ENCODE measurements around the gene GSE1.

GSE1 gene

DNA sequence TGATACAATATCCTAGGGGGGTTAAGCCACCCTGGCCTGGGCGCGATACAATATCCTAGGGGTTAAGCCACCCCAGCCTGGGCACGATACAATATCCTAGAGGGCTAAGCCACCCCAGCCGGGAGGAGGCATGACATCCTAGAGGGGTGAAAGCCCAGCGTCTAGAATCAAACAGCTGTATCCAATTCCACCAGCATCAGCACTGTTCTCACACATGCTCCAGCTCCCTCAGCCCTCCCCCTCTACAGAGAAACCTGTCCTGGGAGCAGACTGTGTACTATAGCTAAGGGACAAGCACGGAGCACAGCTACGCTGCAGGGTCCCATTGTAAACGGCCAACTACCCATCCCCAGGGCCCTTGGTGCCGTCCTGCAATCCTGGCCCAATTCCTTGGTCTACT is 69.4 kb downstream of the GSE1 start:
- Histone ChIP-seq H3K9me3 (ENCODE audit: low read length) (no peaks in the 10 kb centered on the region), H3K4me3 (ENCODE audit: low read length) (no peak overlapping the region), H3K4me1 (ENCODE audit: insufficient read depth, low read length) (peaks cover 12% of the 10 kb centered on the region), H3K36me3 (ENCODE audit: insufficient read depth, low read length) (peaks cover 54% of the 10 kb centered on the region), H2AFZ (ENCODE audit: low read depth, low read length) (no peak overlapping the region), H3K27me3 (ENCODE audit: insufficient read depth, low read length) (no peaks in the 10 kb centered on the region)

DNA sequence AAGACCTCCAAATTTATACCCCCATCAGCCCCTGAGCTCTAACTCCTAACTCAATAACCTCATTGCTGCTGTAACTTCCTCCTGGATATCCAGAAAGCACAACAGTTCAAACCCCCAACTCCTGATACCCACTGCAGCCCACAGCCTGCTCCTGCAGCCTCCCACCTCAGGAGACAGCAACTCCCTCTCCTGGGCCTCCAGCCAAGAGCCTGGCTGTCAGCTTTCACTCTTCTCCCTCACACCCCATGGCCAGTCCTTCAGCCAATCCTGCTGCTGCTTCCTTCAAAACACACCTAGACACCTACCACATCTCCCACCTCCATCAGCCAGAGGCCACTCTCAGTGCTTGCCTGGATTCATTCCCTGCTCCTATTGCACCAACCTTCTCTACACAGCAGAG is 70.2 kb downstream of the GSE1 start:
- Histone ChIP-seq H3K9me3 (ENCODE audit: low read length) (no peaks in the 10 kb centered on the region), H3K27me3 (ENCODE audit: insufficient read depth, low read length) (no peaks in the 10 kb centered on the region), H2AFZ (ENCODE audit: low read depth, low read length) (no peak overlapping the region), H3K4me1 (ENCODE audit: insufficient read depth, low read length) (peaks cover 20% of the 10 kb centered on the region), H3K36me3 (ENCODE audit: insufficient read depth, low read length) (peaks cover 46% of the 10 kb centered on the region), H3K4me3 (ENCODE audit: low read length) (no peak overlapping the region)

DNA sequence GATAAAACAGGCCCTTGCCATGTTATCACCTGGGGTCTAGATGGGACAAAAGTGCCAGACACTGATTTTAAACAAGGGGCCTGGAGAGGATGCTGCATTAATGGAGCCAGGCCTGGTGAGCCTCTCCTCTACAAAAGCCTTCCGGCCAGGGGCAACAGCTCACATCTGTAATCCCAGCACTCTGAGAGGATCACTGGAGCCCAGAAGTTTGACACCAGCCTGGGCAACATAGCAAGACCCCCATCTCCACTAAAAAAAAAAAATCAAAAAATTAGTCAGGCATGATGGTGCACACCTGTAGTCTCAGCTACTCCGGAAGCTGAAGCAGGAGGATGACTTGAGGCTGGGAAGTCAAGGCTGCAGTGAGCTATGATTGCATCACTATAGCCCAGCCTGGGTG is 72.1 kb downstream of the GSE1 start:
- Histone ChIP-seq H3K9me3 (ENCODE audit: low read length) (no peaks in the 10 kb centered on the region), H3K4me3 (ENCODE audit: low read length) (no peak overlapping the region), H3K27me3 (ENCODE audit: insufficient read depth, low read length) (no peaks in the 10 kb centered on the region), H3K4me1 (ENCODE audit: insufficient read depth, low read length) (peaks cover 26% of the 10 kb centered on the region), H3K36me3 (ENCODE audit: insufficient read depth, low read length) (peaks cover 29% of the 10 kb centered on the region), H2AFZ (ENCODE audit: low read depth, low read length) (no peak overlapping the region)

DNA sequence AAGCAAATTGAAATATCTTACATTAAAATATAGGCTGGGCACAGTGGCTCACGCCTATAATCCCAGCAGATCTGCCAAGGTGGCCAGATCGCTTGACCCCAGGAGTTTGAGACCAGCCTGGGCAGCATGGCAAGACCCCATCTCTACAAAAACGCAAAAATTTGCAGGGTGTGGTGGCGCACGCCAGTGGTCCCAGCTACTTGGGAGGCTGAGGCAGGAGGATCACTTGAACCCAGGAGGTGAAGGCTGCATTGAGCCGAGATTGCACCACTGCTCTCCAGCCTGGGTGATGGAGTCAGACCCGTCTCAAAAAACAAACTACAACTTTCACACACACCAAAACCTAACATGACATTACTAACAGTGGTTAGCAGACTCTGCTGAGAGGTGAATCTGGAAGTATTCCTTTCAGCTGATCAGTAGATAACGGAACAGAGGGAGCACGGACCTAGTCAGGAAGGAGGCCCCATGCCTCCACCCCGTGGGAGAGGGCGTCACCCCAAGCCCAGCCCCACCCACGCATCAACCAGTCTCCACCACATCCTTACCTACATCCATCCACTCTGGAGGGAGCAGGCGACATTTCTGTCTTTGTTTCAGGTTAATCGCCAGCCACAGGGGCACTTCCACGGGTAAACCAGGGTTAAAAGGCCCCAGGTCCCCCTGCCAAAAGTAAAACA is 73.9 kb downstream of the GSE1 start:
- Histone ChIP-seq H3K4me3 (ENCODE audit: low read length) (peak overlapping the region; percentile 99), H3K27me3 (ENCODE audit: insufficient read depth, low read length) (no peaks in the 10 kb centered on the region), H3K4me1 (ENCODE audit: insufficient read depth, low read length) (peaks cover 26% of the 10 kb centered on the region), H3K9me3 (ENCODE audit: low read length) (no peaks in the 10 kb centered on the region), H3K36me3 (ENCODE audit: insufficient read depth, low read length) (peaks cover 13% of the 10 kb centered on the region), H2AFZ (ENCODE audit: low read depth, low read length) (no peak overlapping the region)

DNA sequence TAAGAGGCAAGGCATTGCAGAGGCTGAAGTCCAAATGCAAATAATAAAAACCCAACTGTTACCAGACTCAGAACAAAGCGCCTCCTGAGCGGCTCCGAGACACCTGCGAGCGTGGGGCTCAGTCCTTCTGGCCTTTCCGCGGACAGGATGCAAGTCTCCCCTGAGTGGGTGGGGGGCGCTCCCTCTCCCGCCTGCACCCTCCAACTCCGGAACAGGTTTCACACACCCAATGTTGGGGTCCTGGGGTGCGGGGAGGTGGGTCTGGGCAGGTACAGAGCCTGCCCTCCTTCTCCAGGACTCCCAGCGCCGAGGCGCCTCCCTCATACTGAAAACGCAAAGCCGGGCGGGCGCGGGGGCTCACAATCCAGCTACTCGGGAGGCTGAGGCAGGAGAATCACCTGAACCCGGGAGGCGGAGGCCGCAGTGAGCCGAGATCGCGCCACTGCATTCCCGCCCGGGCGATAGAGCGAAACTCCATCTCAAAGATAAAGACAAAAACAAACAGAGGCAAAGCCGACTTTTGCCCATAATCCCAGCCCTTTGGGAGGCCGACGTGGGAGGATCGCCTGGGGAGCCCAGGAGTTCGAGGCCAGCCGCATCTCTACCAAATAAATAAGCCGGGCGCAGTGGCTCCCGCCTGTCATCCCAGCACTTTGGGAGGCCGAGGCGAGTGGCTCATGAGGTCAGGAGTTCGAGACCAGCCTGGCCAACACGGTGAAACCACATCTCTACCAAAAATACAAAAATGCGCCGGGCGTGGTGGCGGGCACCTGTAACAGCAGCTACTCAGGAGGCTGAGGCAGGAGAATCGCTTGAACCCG is 74.7 kb downstream of the GSE1 start:
- Histone ChIP-seq H3K4me1 (ENCODE audit: insufficient read depth, low read length) (peaks cover 26% of the 10 kb centered on the region), H3K9me3 (ENCODE audit: low read length) (no peaks in the 10 kb centered on the region), H3K4me3 (ENCODE audit: low read length) (peak overlapping the region; percentile 99), H3K36me3 (ENCODE audit: insufficient read depth, low read length) (peaks cover 13% of the 10 kb centered on the region), H2AFZ (ENCODE audit: low read depth, low read length) (no peak overlapping the region), H3K27me3 (ENCODE audit: insufficient read depth, low read length) (no peaks in the 10 kb centered on the region)

DNA sequence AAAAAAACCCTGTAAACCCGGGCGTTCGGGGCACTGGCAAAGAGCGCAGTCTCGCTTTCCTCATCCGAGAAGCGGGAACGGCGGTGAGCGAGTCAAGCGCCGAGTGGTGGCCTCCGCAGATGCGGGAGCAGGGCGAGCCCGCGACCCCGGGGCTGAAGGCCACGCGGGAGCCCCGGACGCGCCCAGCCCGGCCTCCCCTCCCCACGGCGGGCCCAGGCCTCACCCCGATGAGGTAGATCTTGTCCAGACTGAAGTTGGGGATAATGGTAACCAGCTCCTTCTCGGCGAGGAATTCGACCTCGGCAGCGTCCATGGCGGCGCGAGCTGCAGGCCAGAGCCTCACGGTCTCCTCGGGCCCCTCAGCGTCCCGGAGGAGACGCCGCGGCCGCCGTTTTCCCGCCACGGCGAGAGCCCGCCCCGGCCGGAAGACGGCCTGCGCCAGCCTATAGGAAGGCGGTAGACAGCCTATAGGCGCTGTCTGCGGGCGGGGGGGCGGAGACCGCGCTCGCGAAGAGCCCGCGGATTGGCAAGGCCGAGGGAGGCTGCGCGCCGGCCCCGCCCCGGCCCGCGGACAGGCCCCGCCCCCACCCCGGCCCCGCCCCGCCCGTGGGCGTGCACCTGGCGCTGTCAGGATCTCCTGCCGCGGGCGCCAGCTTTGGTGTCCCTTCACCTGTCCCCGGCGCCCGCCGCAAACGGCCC is 75.6 kb downstream of the GSE1 start, which contains the start of gene GINS2:
GINS2 (minus strand) TSS at position 369 of the 699 bp plus-strand sequence; CDS start at position 313, 56 bp downstream.
- peaks cover 22% of the 10 kb centered on the region for H3K4me1 ChIP-seq (ENCODE audit: insufficient read depth, low read length)
- peak within 1 kb of the TSS; percentile 99 for H3K4me3 ChIP-seq (ENCODE audit: low read length)
- no peaks in the 10 kb centered on the region for H3K27me3 ChIP-seq (ENCODE audit: insufficient read depth, low read length)
- H2AFZ ChIP-seq (ENCODE audit: low read depth, low read length) = peak within 1 kb of the TSS; percentile 69
- no peaks in the 10 kb centered on the region for H3K9me3 ChIP-seq (ENCODE audit: low read length)
- peaks cover 10% of the 10 kb centered on the region for H3K36me3 ChIP-seq (ENCODE audit: insufficient read depth, low read length)

DNA sequence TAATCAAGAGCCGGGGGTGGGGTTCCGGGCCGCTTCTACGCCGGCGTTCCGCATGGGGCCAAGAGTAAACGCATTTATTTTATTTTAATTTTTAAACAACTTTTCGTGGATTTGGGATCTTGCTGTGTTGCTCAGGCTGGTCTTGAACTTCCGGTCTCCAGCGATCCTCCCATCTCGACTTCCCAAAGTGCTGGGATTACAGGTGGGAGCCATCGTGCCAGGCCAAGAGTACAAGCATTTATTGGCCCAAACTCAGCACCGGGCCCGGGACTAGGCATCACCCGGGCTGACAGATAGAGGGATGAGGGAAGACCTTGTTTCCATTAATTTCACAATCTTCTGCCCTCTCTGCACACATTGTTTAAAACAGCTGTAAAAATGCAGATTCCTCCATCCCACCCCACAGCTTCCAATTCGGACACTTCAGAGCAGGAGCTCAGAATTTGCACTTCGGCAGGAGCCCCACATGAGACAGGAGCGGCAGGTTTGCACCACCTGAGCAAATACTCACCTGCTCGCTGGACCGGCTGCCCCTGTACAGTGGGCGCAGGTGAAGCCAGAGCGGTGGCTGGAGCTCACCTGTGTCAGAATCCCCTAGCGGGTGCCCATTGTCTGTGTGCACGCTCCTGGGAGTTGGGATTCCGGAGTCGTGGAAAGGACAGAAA is 76.3 kb downstream of the GSE1 start:
- peaks cover 9% of the 10 kb centered on the region for H3K36me3 ChIP-seq (ENCODE audit: insufficient read depth, low read length)
- H3K4me3 ChIP-seq (ENCODE audit: low read length) = peak overlapping the region; percentile 45
- H3K4me1 ChIP-seq (ENCODE audit: insufficient read depth, low read length) = peaks cover 22% of the 10 kb centered on the region
- H2AFZ ChIP-seq (ENCODE audit: low read depth, low read length) = peak overlapping the region; percentile 58
- H3K9me3 ChIP-seq (ENCODE audit: low read length) = no peaks in the 10 kb centered on the region
- H3K27me3 ChIP-seq (ENCODE audit: insufficient read depth, low read length) = no peaks in the 10 kb centered on the region

DNA sequence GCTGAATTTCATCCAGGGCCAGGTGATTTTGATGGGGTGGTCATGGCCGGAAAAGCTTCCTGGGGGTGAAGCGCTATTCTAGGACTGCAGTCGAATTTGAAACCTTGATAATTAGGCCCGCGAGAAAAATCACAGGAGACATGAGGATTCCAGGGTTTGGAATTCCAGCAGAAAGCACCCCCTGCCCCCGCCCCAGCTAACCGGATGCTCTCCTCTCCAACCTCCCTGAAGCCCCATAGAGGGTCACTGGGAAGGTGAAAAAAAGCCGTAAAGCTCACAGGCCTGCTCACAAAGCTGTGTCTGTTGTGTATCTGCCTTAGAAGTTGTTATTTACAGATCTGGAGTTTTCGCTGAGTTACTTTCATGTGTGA is 76.8 kb downstream of the GSE1 start:
- no peak overlapping the region for H3K4me3 ChIP-seq (ENCODE audit: low read length)

DNA sequence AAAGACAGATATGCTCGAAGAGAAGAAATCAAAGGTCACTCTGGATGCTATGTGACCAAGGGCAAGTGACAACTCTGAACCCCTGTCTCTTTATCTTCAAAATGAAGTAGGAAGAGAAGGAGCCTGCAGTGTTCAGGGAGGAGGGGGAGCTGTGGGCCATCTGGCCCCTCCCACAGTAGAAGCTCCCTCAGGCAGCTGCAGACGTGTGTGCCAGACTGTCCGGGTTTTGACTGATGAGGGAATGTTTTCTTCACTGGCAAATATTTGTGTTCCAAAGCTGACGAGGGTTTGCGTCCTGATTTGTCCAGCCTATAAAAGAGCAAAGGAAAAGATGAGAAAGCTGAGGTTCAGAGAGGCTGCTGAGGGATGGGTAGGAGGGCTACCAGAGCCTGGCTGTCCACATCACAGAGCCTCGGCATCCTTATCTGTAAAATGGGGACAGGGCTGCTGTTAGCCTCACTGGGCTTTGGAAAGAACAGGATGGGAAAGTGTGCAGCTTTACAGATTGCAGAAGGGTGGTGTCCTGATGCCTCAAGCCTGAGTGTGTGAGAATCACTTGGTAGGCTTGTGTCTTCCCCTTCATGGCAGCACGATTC is 77.4 kb downstream of the GSE1 start:
- H3K36me3 ChIP-seq (ENCODE audit: insufficient read depth, low read length) = peaks cover 6% of the 10 kb centered on the region
- no peaks in the 10 kb centered on the region for H3K9me3 ChIP-seq (ENCODE audit: low read length)
- no peak overlapping the region for H3K4me3 ChIP-seq (ENCODE audit: low read length)

More for the DNA sequence above, 76.8 kb downstream of the GSE1 start:
- Histone ChIP-seq H3K9me3 (ENCODE audit: low read length) (no peaks in the 10 kb centered on the region), H3K36me3 (ENCODE audit: insufficient read depth, low read length) (peaks cover 6% of the 10 kb centered on the region), H3K27me3 (ENCODE audit: insufficient read depth, low read length) (no peaks in the 10 kb centered on the region), H3K4me1 (ENCODE audit: insufficient read depth, low read length) (peaks cover 22% of the 10 kb centered on the region), H2AFZ (ENCODE audit: low read depth, low read length) (no peak overlapping the region)

DNA sequence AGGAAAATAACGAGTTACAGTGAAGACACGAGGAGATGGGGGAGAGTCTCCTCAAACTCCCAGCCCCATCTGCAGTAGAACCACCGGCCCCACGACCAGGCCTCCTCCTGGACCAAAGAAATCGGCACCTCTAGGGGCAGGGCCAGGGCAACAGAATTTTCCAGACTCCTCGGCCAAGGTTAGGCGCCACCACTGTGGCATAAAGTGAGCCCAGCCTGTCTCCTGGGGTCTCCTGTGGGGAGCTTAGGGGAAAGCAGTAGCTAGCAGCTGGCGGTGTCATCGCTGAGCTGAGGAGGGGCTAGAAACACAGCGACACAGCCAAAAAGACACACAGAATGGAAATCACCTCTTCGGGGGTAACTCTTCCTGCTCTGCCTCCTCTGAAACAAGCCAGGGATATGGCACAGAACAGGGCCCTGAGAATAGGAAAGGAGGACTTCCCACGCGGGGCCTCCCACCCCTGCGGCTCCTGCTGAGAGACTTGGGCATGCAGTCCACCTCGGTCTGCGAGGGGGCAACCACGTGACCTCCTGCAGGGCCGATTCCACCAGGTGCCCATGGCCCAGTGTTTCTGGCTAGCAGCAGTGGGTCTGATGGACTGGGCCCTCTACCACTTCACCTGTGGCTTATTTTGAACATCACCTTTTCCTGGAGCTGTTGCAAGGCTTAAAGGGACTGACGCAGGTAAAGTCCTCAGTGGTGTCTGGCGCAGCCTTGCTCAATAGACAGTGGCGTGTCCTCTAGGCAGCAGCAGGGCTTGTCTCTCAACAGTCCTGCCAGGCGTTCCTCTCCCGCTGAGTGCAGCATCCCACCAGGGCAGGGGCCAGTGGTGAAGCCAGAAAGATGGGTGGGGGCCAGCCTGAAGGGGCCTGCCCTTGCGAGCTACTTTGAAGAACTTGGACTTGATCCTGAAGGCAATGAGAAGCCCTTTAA is 82.3 kb downstream of the GSE1 start:
- Histone ChIP-seq H3K4me1 (ENCODE audit: insufficient read depth, low read length) (no peaks in the 10 kb centered on the region), H3K27me3 (ENCODE audit: insufficient read depth, low read length) (no peaks in the 10 kb centered on the region), H3K36me3 (ENCODE audit: insufficient read depth, low read length) (no peaks in the 10 kb centered on the region), H3K4me3 (ENCODE audit: low read length) (no peak overlapping the region), H3K9me3 (ENCODE audit: low read length) (no peaks in the 10 kb centered on the region), H2AFZ (ENCODE audit: low read depth, low read length) (no peak overlapping the region)

More for the DNA sequence above, 77.4 kb downstream of the GSE1 start:
- Histone ChIP-seq H3K27me3 (ENCODE audit: insufficient read depth, low read length) (no peaks in the 10 kb centered on the region), H3K4me1 (ENCODE audit: insufficient read depth, low read length) (peaks cover 22% of the 10 kb centered on the region), H2AFZ (ENCODE audit: low read depth, low read length) (no peak overlapping the region)

DNA sequence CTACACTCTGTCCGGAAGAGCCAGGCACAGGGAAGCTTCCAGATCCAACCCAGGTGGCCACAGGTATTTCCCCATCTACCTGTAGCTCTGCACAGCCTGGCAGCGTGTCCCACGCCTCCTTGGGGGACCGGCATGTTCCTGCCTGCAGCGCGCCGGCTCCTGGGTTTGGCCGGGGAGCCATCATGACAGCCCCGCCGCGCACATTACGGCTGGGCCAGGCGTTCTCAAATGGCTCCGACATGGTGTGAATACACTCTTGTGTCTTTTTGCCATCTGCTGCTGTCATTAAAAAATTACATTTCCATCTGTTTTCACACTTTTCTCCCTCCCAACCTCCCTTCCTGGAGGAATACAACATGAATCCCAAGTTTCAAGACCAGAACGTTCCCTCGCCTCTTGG is 83.7 kb downstream of the GSE1 start:
- Histone ChIP-seq H3K9me3 (ENCODE audit: low read length) (no peaks in the 10 kb centered on the region), H3K4me1 (ENCODE audit: insufficient read depth, low read length) (no peaks in the 10 kb centered on the region), H3K27me3 (ENCODE audit: insufficient read depth, low read length) (no peaks in the 10 kb centered on the region), H2AFZ (ENCODE audit: low read depth, low read length) (no peak overlapping the region), H3K4me3 (ENCODE audit: low read length) (no peak overlapping the region), H3K36me3 (ENCODE audit: insufficient read depth, low read length) (no peaks in the 10 kb centered on the region)

DNA sequence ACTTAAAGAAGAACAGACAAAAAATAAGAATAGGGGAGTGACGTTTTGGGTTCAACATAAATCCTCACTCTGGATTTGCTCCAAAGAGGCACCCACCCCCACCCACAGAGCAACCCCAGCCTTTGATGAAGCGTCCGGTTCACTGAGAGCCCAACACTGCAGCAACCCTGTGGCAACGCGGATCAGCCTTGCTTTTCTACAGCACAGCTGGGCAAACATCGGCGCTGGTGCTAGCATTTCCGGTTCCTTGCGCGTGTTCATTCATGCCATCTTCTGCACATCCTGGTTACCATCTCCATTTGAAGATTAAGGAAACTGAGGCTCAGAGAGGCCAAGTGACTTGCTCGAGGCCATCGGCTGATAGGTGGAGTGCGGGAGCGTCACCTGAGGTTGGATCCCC is 84.3 kb downstream of the GSE1 start:
- H3K36me3 ChIP-seq (ENCODE audit: insufficient read depth, low read length) = no peaks in the 10 kb centered on the region
- no peaks in the 10 kb centered on the region for H3K9me3 ChIP-seq (ENCODE audit: low read length)
- no peaks in the 10 kb centered on the region for H3K4me1 ChIP-seq (ENCODE audit: insufficient read depth, low read length)
- no peak overlapping the region for H2AFZ ChIP-seq (ENCODE audit: low read depth, low read length)
- H3K27me3 ChIP-seq (ENCODE audit: insufficient read depth, low read length) = no peaks in the 10 kb centered on the region
- H3K4me3 ChIP-seq (ENCODE audit: low read length) = no peak overlapping the region
